Placental epithelial cell (primary cell): ENCODE results near the gene RPAIN. TPM values are rescaled to one million over a fixed set of nuclear protein-coding genes. Genes with fewer than 3 reads are reported as not detected.

Experiments
- total RNA-seq: library from RNA; depleted of rRNA; stranded (reverse); fragments of >200 nt; gene quantifications from 2 replicates; pipeline ENCODE4 v1.2.3, GENCODE V29; 2012

The RPAIN gene
- 26.6 and 30.6 TPM in 2 replicates for total RNA-seq

GRCh38 chr17:5419959-5420653 lies at the start of gene RPAIN:
TSS of gene RPAIN (plus strand) at chr17:5420182. CDS start at chr17:5420211, 29 bp downstream.

GRCh38 chr17:5419356-5419958 lies 525 bp upstream of the RPAIN start, which contains the start of gene NUP88:
TSS of gene NUP88 (minus strand) at chr17:5419662. CDS start at chr17:5419650, 12 bp downstream.

GRCh38 chr17:5438716-5439445 lies 18.9 kb downstream of the RPAIN start, which contains the start of gene C1QBP:
TSS of gene C1QBP (minus strand) at chr17:5439155. CDS start at chr17:5439073, 82 bp downstream.

Other genes with a start within 250 kb of the RPAIN start
- gene ZNF594, start 228.3 kb upstream of the RPAIN start, total RNA-seq = 8.6 and 13.0 TPM in 2 replicates
- not detected in 2 replicates for gene SCIMP, start 185.3 kb upstream of the RPAIN start, total RNA-seq
- gene RABEP1, start 137.9 kb upstream of the RPAIN start, total RNA-seq = 29.8 and 36.2 TPM in 2 replicates
- gene NUP88, start 520 bp upstream of the RPAIN start, total RNA-seq = 49.9 and 58.0 TPM in 2 replicates
- 69.1 and 144 TPM in 2 replicates for gene C1QBP, start 19.0 kb downstream of the RPAIN start, total RNA-seq
- gene DHX33, start 48.8 kb downstream of the RPAIN start, total RNA-seq = 12.6 and 16.6 TPM in 2 replicates
- 29.1 and 37.1 TPM in 2 replicates for gene DERL2, start 66.0 kb downstream of the RPAIN start, total RNA-seq
- gene MIS12, start 66.4 kb downstream of the RPAIN start, total RNA-seq = 12.0 and 14.9 TPM in 2 replicates
- gene NLRP1, start 164.3 kb downstream of the RPAIN start, total RNA-seq = 2.9 and 8.6 TPM in 2 replicates